ENCODE data around the gene FLNC. TPM values are rescaled to one million over a fixed set of nuclear protein-coding genes. Genes with fewer than 3 reads are reported as not detected.
A peak's percentile ranks its signal among the peaks of the same experiment; 100 is the strongest.

The FLNC gene
- total RNA-seq, 1 experiment from 2014 or later, result 8.0 TPM

- TF ChIP-seq ARID4B (CRISPR knock-in tag; IDR thresholded peaks at IDR 0.05; ENCODE audit: borderline replicate concordance), result 0 out of 2 replicates have a peak, but pooled peaks have one; percentile 43
- TF ChIP-seq PRRX2 (CRISPR knock-in tag; IDR thresholded peaks at IDR 0.05), result no peak
- TF ChIP-seq E2F1 (CRISPR knock-in tag; IDR thresholded peaks at IDR 0.05), result no peak
- no peak for TF ChIP-seq ATF6 (CRISPR knock-in tag; IDR thresholded peaks at IDR 0.05)
- TF ChIP-seq CREB1 (CRISPR knock-in tag; IDR thresholded peaks at IDR 0.05), result no peak
- TF ChIP-seq GRHL2 (CRISPR knock-in tag; IDR thresholded peaks at IDR 0.05; ENCODE audit: insufficient replicate concordance, severe bottlenecking), result no peak
- TF ChIP-seq SMAD4 (CRISPR knock-in tag; IDR thresholded peaks at IDR 0.05), result 0 out of 2 replicates have a peak, but pooled peaks have one; percentile 12
- TF ChIP-seq SP1 (CRISPR knock-in tag; conservative IDR thresholded peaks at IDR 0.05), result 0 out of 2 replicates have a peak, but pooled peaks have one; percentile 63
- no peak for TF ChIP-seq ZNF281 (CRISPR knock-in tag; IDR thresholded peaks at IDR 0.05)
- no peak for TF ChIP-seq HMGA2 (CRISPR knock-in tag; IDR thresholded peaks at IDR 0.05)
- TF ChIP-seq IRF2 (CRISPR knock-in tag; IDR thresholded peaks at IDR 0.05; ENCODE audit: borderline replicate concordance, low read depth), result no peak
- TF ChIP-seq SOX15 (CRISPR knock-in tag; IDR thresholded peaks at IDR 0.05), result no peak
- peak; percentile 71; the same call in 1 of the 2 replicates for TF ChIP-seq FOXP1 (CRISPR knock-in tag; IDR thresholded peaks at IDR 0.05; ENCODE audit: borderline replicate concordance)
- no peak for TF ChIP-seq JAZF1 (CRISPR knock-in tag; IDR thresholded peaks at IDR 0.05)
- TF ChIP-seq ZNF138 (CRISPR knock-in tag; conservative IDR thresholded peaks at IDR 0.05), result no peak
- TF ChIP-seq MYBL2 (CRISPR knock-in tag; IDR thresholded peaks at IDR 0.05), result no peak
- no peak for TF ChIP-seq CBFB (CRISPR knock-in tag; IDR thresholded peaks at IDR 0.05; ENCODE audit: low read depth)
- peak; percentile 71; the same call in 1 of the 2 replicates for TF ChIP-seq TEAD1 (CRISPR knock-in tag; IDR thresholded peaks at IDR 0.05)
Observed at GRCh38 chr7:128862571-128863432, 32.6 kb downstream of the FLNC start, which contains the start of gene ATP6V1F (continued).

All from WTC11 (cell line).